ENCODE measurements around the gene HOTAIR.

Gene HOTAIR

DNA sequence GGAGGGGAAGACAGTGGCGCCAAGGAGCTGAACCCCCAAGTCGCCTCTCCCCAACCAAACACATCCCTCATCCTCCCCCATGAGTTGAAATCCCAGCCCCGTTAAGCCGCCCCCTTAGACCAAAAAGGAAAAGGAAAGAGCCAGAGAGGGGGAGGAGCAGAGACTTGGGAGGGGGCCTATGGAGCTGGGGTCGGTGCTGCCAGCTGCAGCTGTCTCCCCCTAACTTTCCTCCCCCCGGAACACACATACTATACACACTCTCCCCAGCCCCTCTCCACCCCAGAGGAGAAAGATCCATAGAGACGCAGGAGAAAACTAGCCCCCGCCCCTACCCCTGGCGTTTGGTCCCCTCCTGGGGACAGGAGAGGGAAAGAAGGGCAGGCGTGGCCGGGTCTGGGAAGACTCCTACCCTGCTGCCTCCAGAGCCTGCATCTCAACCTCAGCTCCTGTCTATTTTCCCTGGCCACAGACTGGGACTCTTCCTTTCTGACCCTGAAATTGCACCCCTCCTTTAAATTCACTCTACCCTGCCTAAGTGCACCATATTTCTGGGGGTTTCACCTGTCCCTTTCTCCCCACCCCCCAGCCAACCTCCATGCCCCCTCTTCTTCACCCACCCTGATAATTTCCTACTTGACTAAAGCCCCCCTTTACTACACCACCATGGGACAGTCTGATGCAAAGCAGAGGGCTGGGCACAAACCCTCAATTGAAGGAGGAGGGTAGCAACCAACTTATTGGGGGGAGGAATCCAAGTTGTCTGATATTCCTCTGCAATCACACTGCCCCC lies 23.6 kb upstream of the HOTAIR start:
- Histone ChIP-seq H3K4me1 (ENCODE audit: insufficient read depth, low read length) (no peaks in the 10 kb centered on the region; the same call in 1 of the 2 replicates), H3K9me3 (ENCODE audit: control insufficient read depth, insufficient read depth, low read length) (no peaks in the 10 kb centered on the region), H3K36me3 (ENCODE audit: insufficient read depth, low read length) (no peaks in the 10 kb centered on the region), H3K9ac (ENCODE audit: low read depth, low read length) (no peak overlapping the region)

- H3K4me1 ChIP-seq (ENCODE audit: insufficient read depth, low read length): no peaks in the 10 kb centered on the region; the same call in 1 of the 2 replicates
- H3K9me3 ChIP-seq (ENCODE audit: control insufficient read depth, insufficient read depth, low read length): no peaks in the 10 kb centered on the region
- no peak overlapping the region for H3K9ac ChIP-seq (ENCODE audit: low read depth, low read length)
- no peaks in the 10 kb centered on the region for H3K36me3 ChIP-seq (ENCODE audit: insufficient read depth, low read length)
Measured at GRCh38 chr12:53997204-53998109, 22.7 kb upstream of the HOTAIR start.

DNA sequence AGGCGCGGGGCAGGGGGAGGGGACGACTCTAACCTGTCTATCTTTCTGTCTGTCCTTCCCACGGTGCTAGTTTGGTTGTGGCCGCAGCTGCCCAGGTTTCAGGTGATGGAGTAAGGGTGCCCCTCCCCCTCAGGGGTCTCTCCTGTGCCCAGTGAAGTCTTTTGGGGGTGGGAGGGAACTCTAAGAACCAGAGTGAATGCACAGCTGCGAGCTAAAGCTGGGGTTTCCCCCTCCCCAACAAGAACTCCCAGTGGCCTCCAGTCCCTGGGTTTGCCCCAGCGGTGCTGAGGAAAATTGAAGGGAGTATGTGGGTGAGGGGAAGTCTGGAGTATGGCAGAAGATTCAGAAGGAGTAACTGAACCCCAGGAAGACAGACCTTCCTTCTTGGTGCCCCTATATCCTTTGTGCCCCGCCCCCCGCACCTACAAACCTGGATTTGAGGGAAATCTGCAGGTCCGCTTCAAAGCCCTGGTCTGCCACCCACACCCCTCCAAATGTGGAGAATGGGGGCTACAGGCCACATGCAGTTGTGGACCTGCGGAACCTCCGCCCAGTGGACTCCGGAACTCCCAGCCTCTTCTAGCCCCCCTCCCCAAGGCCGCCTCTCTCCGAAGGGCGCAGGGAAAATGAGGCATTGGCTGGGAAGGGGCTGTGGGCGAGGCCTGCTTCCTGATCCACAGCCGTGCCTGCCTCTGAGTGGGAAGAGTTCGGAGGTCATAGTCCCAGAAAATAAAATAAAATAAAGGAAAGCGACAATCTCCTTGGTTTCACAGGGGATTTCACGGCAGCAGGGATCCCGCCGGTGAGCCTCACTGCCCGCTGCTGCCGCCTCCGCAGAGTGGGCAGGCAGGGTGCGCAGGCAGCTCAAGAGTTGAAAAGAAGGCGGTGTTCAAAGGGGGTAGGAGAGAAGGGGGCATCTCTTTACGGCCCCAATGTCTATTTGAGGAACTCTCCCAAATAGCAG lies 21.8 kb upstream of the HOTAIR start:
- H3K9ac ChIP-seq (ENCODE audit: low read depth, low read length): peak overlapping the region; percentile 25; the same call in 1 of the 2 replicates
- H3K9me3 ChIP-seq (ENCODE audit: control insufficient read depth, insufficient read depth, low read length): no peaks in the 10 kb centered on the region
- H3K4me1 ChIP-seq (ENCODE audit: insufficient read depth, low read length): no peaks in the 10 kb centered on the region; the same call in 1 of the 2 replicates

DNA sequence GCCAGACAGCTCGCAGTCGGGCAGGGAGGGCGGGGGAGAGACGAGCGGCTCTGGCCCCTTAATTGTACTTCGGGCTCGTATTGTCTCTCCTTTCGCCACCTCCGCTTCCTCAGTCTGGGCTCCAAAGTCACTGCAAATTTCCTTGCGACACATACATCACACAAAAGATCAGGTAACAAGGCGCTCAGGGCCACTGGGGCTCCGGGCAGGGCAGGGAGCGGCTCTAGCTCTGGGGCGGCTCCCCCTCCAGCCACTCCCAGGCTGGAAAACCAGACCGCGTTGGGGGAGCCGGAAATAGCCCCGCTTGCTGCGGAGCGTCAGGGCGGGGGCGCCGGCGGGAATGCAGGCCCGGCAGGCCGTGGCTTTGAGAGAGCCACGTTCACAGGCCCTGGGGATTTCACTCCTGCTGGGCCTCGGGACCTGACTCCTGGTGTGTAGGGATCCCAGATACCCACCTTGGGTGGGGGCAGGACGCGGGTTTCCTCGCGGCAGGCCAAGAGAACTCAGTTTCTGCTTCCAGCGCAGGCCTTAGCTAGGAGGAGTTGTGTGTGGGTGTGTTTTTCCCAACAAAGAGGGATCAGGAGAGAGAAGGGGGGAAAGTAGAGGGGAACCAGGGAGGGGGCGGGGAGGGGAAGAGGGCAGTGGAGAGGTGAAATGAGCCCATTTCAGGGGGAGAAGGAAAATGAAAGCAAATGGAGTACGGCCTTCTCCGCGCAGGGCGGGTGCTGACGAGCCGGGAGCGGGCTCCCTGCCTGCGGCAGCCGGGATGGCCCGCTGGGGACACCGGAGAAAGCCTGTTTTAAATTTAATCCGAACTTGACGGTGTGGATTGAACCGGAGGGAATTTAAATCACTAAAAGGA lies 20.9 kb upstream of the HOTAIR start:
- H3K9ac ChIP-seq (ENCODE audit: low read depth, low read length): peak overlapping the region; percentile 25; the same call in 1 of the 2 replicates

More for the DNA sequence above, 21.8 kb upstream of the HOTAIR start:
- no peaks in the 10 kb centered on the region for H3K36me3 ChIP-seq (ENCODE audit: insufficient read depth, low read length)

GRCh38 chr12:53995002-53995377 lies 20.2 kb upstream of the HOTAIR start:
- no peaks in the 10 kb centered on the region for H3K9me3 ChIP-seq (ENCODE audit: control insufficient read depth, insufficient read depth, low read length)
- H3K9ac ChIP-seq (ENCODE audit: low read depth, low read length): no peak overlapping the region
- no peaks in the 10 kb centered on the region for H3K36me3 ChIP-seq (ENCODE audit: insufficient read depth, low read length)
- H3K4me1 ChIP-seq (ENCODE audit: insufficient read depth, low read length): no peaks in the 10 kb centered on the region

More for the DNA sequence above, 20.9 kb upstream of the HOTAIR start:
- Histone ChIP-seq H3K9me3 (ENCODE audit: control insufficient read depth, insufficient read depth, low read length) (no peaks in the 10 kb centered on the region), H3K36me3 (ENCODE audit: insufficient read depth, low read length) (no peaks in the 10 kb centered on the region), H3K4me1 (ENCODE audit: insufficient read depth, low read length) (no peaks in the 10 kb centered on the region; the same call in 1 of the 2 replicates)

DNA sequence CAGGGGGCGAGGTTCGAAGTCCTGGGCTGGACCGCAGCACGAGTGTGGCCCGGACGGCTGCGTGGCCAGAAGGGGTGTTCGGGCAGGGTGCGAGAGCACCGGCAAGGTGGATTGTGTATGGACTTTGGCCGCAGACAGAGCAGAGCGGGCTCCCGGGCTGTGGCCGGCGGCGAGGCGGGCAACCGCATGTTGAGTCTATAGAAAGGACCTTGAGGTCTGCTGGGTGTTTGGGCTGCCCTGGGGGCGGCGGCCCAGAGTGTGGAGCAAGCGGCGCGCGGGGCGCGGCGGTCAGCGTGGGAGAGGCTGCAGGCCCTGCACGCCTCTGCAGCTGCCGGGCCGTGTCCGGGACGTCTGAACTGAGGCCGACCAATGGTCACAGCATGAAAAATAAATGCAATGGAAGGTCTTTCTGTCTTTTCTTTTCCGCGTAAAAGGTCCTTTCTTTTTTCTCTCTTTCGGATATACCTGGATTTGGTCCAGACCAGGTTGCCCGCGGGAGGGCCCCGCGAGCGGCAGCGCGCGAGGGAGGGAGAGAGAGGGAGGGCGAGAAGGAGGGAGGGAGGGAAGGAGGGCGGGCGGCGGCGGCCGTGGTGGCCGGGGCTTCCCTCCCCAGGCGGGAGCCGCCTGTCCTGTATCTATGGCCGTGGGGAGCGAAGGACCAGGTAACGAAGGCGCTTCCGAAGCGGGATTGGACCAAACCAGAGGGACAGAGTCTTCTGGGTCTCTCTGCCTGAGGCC lies 19.7 kb upstream of the HOTAIR start:
- no peaks in the 10 kb centered on the region for H3K9me3 ChIP-seq (ENCODE audit: control insufficient read depth, insufficient read depth, low read length)
- H3K9ac ChIP-seq (ENCODE audit: low read depth, low read length): no peak overlapping the region
- H3K36me3 ChIP-seq (ENCODE audit: insufficient read depth, low read length): no peaks in the 10 kb centered on the region
- no peaks in the 10 kb centered on the region for H3K4me1 ChIP-seq (ENCODE audit: insufficient read depth, low read length)

GRCh38 chr12:53994009-53994263 lies 19.2 kb upstream of the HOTAIR start:
- H3K9ac ChIP-seq (ENCODE audit: low read depth, low read length): no peak overlapping the region
- no peaks in the 10 kb centered on the region for H3K36me3 ChIP-seq (ENCODE audit: insufficient read depth, low read length)
- H3K4me1 ChIP-seq (ENCODE audit: insufficient read depth, low read length): no peaks in the 10 kb centered on the region
- H3K9me3 ChIP-seq (ENCODE audit: control insufficient read depth, insufficient read depth, low read length): no peaks in the 10 kb centered on the region

DNA sequence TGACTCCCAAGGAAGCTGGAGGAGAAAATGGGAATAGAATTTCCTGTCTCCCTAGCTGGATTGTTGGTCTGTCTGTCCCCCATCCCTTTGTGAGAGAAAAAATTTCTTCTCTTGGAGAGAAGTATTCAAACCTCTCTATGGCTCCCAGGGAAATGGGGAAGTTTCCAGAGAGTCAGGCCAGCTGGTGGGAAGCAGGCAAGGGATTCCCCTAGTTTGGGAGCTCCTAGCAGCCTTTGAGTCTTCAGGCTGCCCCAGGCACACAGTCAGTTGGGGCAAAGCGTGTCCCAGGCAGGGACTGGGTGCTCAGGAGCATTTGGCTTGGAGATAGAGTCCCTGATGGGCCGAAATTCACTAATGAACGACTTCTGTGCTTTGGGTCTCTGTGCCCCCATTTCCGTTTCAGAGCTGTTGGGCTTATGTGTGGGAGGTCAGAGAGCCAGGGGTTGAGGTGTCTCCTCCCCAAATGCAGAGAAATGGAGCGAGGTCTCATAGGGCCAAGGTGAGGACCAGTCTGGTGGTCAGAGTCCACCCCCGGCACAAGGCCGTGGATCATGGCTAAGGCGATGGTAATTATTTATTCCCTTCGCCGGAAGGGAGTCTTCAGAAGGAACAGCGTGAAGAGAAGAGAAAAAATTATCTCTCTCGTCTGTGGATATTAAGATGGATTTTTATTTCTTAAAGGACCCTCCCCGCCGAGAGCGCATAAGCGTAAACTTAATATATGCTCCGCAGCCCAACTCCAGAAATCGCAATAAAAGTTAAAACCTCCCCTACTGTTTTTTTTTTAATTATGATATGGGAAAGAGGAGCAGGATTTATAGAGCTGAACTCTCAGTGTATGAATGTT lies 18.6 kb upstream of the HOTAIR start:
- H3K9me3 ChIP-seq (ENCODE audit: control insufficient read depth, insufficient read depth, low read length): no peaks in the 10 kb centered on the region
- no peak overlapping the region for H3K9ac ChIP-seq (ENCODE audit: low read depth, low read length)
- no peaks in the 10 kb centered on the region for H3K36me3 ChIP-seq (ENCODE audit: insufficient read depth, low read length)
- no peaks in the 10 kb centered on the region for H3K4me1 ChIP-seq (ENCODE audit: insufficient read depth, low read length)

- no peaks in the 10 kb centered on the region for H3K4me1 ChIP-seq (ENCODE audit: insufficient read depth, low read length)
- H3K9ac ChIP-seq (ENCODE audit: low read depth, low read length): no peak overlapping the region
- no peaks in the 10 kb centered on the region for H3K9me3 ChIP-seq (ENCODE audit: control insufficient read depth, insufficient read depth, low read length)
- no peaks in the 10 kb centered on the region for H3K36me3 ChIP-seq (ENCODE audit: insufficient read depth, low read length)
Measured at GRCh38 chr12:53992377-53992889, 17.7 kb upstream of the HOTAIR start.

DNA sequence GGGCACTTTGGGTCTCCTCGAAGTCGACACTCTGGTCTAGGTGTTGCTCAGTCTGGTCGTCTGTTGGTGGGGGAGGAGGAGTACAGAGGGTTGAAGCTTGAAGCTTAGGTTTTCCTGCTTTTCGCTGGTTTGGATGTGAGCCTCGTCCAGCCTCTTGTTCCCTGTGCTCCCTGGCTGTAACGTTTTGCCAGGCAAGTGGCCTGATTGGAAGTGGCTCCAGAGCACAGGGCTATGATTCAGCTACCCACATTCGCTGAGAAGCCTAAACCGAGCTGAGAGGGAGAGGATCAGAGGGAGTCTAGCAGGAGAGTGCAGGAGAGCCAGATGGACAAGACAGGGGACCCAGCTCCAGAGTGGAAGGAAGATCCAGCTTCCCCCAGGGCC lies 16.3 kb upstream of the HOTAIR start:
- Histone ChIP-seq H3K9ac (ENCODE audit: low read depth, low read length) (no peak overlapping the region), H3K4me1 (ENCODE audit: insufficient read depth, low read length) (no peaks in the 10 kb centered on the region), H3K9me3 (ENCODE audit: control insufficient read depth, insufficient read depth, low read length) (no peaks in the 10 kb centered on the region), H3K36me3 (ENCODE audit: insufficient read depth, low read length) (no peaks in the 10 kb centered on the region)

GRCh38 chr12:53990311-53991076 lies 15.7 kb upstream of the HOTAIR start:
- no peaks in the 10 kb centered on the region for H3K36me3 ChIP-seq (ENCODE audit: insufficient read depth, low read length)
- no peaks in the 10 kb centered on the region for H3K9me3 ChIP-seq (ENCODE audit: control insufficient read depth, insufficient read depth, low read length)
- H3K4me1 ChIP-seq (ENCODE audit: insufficient read depth, low read length): no peaks in the 10 kb centered on the region
- H3K9ac ChIP-seq (ENCODE audit: low read depth, low read length): no peak overlapping the region

All from ES-I3 (cell line).